ENCODE data around the gene USP13.

USP13 gene

DNA sequence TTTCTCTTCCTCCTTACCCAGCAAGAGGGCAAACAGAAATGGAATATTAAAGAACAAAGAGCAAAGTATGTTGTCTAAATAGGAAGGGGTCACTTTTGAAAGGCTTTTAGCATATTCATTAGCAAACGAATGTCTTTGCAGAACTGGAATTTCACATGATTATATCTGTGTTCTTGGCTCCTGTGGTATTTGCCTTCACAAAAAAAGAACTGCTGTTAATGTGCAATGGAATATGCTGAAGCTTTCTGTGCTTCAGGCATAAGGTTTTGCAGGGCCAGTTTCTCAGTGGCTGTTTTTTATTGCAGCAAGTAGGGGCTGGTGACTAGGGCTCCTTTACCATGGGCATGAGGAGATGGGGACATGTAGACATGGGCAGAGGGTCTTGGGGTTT lies 173.4 kb downstream of the USP13 start:
- H4K20me1 ChIP-seq (ENCODE audit: insufficient read depth, low read length, poor library complexity, severe bottlenecking), result no peaks in the 10 kb centered on the region
- no peak overlapping the region for H3K9ac ChIP-seq (ENCODE audit: low read depth, low read length, poor library complexity, severe bottlenecking)
- no peaks in the 10 kb centered on the region for H3F3A ChIP-seq (ENCODE audit: low read depth)
- H3K27me3 ChIP-seq (ENCODE audit: insufficient read depth, low read length, poor library complexity, severe bottlenecking), result no peaks in the 10 kb centered on the region
- H3K36me3 ChIP-seq (ENCODE audit: insufficient read depth, low read length), result no peaks in the 10 kb centered on the region
- H3K9me3 ChIP-seq (ENCODE audit: insufficient read depth, low read depth, low read length), result no peaks in the 10 kb centered on the region
- H3K4me2 ChIP-seq (ENCODE audit: low read depth, low read length, poor library complexity, severe bottlenecking), result no peak overlapping the region
- no peak overlapping the region for H3K4me3 ChIP-seq (ENCODE audit: low read length, poor library complexity, severe bottlenecking)
- peaks cover 8% of the 10 kb centered on the region for H3K4me1 ChIP-seq (ENCODE audit: insufficient read depth, low read length, poor library complexity, severe bottlenecking)
- H2AFZ ChIP-seq (ENCODE audit: low read length), result peak overlapping the region; percentile 30; the same call in 1 of the 2 replicates
- H3K79me2 ChIP-seq (ENCODE audit: insufficient read depth, low read length), result no peaks in the 10 kb centered on the region
- TF ChIP-seq, protein P1, sequence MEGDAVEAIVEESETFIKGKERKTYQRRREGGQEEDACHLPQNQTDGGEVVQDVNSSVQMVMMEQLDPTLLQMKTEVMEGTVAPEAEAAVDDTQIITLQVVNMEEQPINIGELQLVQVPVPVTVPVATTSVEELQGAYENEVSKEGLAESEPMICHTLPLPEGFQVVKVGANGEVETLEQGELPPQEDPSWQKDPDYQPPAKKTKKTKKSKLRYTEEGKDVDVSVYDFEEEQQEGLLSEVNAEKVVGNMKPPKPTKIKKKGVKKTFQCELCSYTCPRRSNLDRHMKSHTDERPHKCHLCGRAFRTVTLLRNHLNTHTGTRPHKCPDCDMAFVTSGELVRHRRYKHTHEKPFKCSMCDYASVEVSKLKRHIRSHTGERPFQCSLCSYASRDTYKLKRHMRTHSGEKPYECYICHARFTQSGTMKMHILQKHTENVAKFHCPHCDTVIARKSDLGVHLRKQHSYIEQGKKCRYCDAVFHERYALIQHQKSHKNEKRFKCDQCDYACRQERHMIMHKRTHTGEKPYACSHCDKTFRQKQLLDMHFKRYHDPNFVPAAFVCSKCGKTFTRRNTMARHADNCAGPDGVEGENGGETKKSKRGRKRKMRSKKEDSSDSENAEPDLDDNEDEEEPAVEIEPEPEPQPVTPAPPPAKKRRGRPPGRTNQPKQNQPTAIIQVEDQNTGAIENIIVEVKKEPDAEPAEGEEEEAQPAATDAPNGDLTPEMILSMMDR (conservative IDR thresholded peaks at IDR 0.05; ENCODE audit: low read length), result no peak
- no peak for TF ChIP-seq EZH2phosphoT487 (IDR thresholded peaks at IDR 0.05; ENCODE audit: borderline replicate concordance)
- H3K9me2 ChIP-seq (replicated peaks; ENCODE audit: low read depth, low read length), result no peaks in the 10 kb centered on the region

DNA sequence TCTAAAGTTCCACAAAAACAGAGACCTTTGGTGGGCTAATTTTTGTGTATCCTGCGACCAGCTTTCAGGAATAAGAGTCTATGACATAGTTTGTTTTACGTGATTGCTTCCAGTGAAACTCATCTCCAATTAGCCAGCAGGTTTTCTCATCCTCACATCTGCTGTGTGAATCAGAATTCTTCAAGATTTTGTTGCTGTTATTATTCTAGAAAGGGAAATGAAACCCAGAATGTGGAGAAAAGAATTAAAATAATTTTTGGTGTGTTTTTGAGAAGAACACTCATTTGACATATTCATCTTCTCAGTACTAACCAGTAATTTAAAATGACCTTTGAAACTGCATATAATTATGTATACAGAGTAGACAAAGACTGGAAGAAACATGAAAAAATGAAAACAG lies 175.9 kb downstream of the USP13 start:
- Histone ChIP-seq H3K9ac (ENCODE audit: low read depth, low read length, poor library complexity, severe bottlenecking) (no peak overlapping the region), H3K9me3 (ENCODE audit: insufficient read depth, low read depth, low read length) (no peaks in the 10 kb centered on the region), H3K79me2 (ENCODE audit: insufficient read depth, low read length) (no peaks in the 10 kb centered on the region), H3K27me3 (ENCODE audit: insufficient read depth, low read length, poor library complexity, severe bottlenecking) (no peaks in the 10 kb centered on the region), H3K9me2 (replicated peaks; ENCODE audit: low read depth, low read length) (no peaks in the 10 kb centered on the region), H4K20me1 (ENCODE audit: insufficient read depth, low read length, poor library complexity, severe bottlenecking) (no peaks in the 10 kb centered on the region), H3F3A (ENCODE audit: low read depth) (no peaks in the 10 kb centered on the region), H2AFZ (ENCODE audit: low read length) (no peak overlapping the region), H3K4me2 (ENCODE audit: low read depth, low read length, poor library complexity, severe bottlenecking) (no peak overlapping the region), H3K4me3 (ENCODE audit: low read length, poor library complexity, severe bottlenecking) (no peak overlapping the region), H3K36me3 (ENCODE audit: insufficient read depth, low read length) (no peaks in the 10 kb centered on the region), H3K4me1 (ENCODE audit: insufficient read depth, low read length, poor library complexity, severe bottlenecking) (peaks cover 8% of the 10 kb centered on the region)
- TF ChIP-seq, protein P1 (conservative IDR thresholded peaks at IDR 0.05; ENCODE audit: low read length), result no peak
- TF ChIP-seq EZH2phosphoT487 (IDR thresholded peaks at IDR 0.05; ENCODE audit: borderline replicate concordance), result no peak

DNA sequence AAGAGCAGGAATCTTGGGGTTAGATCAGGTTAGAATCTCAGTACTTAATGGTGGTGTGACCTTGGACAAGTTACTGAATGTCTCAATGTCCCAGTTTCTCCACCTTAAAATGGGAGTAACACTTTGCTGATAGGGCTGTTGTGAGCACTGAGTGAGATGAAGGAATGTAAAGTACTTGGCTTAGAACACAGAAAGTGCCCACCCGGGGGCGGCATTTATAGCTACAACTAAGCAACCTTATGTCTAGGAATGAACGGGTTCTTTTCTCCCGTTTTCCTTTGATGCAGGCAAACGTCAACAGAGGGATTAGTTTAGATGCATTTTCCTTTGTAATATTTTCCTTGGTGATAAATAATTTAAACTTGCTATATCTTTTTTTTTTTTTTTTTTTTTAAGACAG lies 176.6 kb downstream of the USP13 start:
- H3K4me3 ChIP-seq (ENCODE audit: low read length, poor library complexity, severe bottlenecking), result no peak overlapping the region
- H3K36me3 ChIP-seq (ENCODE audit: insufficient read depth, low read length), result no peaks in the 10 kb centered on the region
- no peaks in the 10 kb centered on the region for H3K79me2 ChIP-seq (ENCODE audit: insufficient read depth, low read length)
- no peaks in the 10 kb centered on the region for H3F3A ChIP-seq (ENCODE audit: low read depth)
- no peaks in the 10 kb centered on the region for H3K9me2 ChIP-seq (replicated peaks; ENCODE audit: low read depth, low read length)
- no peak overlapping the region for H3K4me2 ChIP-seq (ENCODE audit: low read depth, low read length, poor library complexity, severe bottlenecking)
- H3K4me1 ChIP-seq (ENCODE audit: insufficient read depth, low read length, poor library complexity, severe bottlenecking), result peaks cover 8% of the 10 kb centered on the region
- H3K9ac ChIP-seq (ENCODE audit: low read depth, low read length, poor library complexity, severe bottlenecking), result no peak overlapping the region
- TF ChIP-seq, protein P1 (conservative IDR thresholded peaks at IDR 0.05; ENCODE audit: low read length), result peak; percentile 29; the same call in 1 of the 2 replicates
- no peak for TF ChIP-seq EZH2phosphoT487 (IDR thresholded peaks at IDR 0.05; ENCODE audit: borderline replicate concordance)
- H2AFZ ChIP-seq (ENCODE audit: low read length), result no peak overlapping the region
- H4K20me1 ChIP-seq (ENCODE audit: insufficient read depth, low read length, poor library complexity, severe bottlenecking), result no peaks in the 10 kb centered on the region
- no peaks in the 10 kb centered on the region for H3K9me3 ChIP-seq (ENCODE audit: insufficient read depth, low read depth, low read length)
- no peaks in the 10 kb centered on the region for H3K27me3 ChIP-seq (ENCODE audit: insufficient read depth, low read length, poor library complexity, severe bottlenecking)
